Measurements from ENCODE around the gene TRPT1. TPM values are rescaled to one million over a fixed set of nuclear protein-coding genes. Genes with fewer than 3 reads are reported as not detected.
A peak's percentile ranks its signal among the peaks of the same experiment; 100 is the strongest.

TRPT1 gene
- total and polyA plus RNA-seq, 12 donors = 17.9 to 205 (median 59.6) TPM

DNA sequence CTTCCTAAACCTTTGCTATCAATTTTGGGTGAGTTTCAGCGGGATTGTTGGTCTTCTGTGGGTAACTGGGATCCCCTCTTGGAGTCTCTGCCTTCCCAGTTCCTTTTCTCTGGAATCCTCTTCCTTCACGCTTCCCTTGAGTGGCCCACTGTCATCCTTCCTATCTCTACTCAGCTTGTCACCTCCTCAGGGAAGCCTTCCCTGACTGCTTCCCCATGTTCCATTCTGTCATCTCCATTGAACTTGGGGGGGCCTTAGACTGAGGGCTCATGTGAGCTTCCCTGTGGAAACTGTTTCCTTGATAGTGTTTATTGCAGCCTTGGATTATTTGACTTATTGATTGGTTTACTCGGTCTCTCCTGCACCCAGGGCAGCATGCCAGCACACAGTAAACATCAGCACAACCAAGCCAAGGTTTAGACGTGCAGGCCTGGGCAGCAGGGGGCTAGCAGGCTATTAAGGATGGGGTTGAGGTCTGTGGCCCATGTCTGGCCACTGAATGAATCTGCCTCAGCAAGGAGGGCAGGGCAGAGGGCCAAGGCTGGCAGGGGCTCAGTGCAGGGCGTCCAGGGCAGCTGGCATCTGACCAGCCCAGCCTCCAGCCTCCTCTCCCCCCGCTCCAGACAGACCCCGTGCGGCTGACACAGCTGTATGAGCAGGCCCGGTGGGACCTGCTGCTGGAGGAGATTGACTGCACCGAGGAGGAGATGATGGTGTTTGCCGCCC, 7.2 kb downstream of the TRPT1 start:
- H3K36me3 ChIP-seq (replicated peaks in 1 of 2) = peaks cover 0 to 11% of the 10 kb centered on the region in 2 donors
- H3K27ac ChIP-seq = no peak overlapping the region
- no peak overlapping the region for H3K4me3 ChIP-seq
- 66 to 74% (median 73%) methylated on average over 4 to 11 of the region's 11 CpGs for WGBS, 4 donors
- DNase-seq = peak in 1 of 7 donors; percentile 10
- H3K27me3 ChIP-seq = no peaks in the 10 kb centered on the region
- no peaks in the 10 kb centered on the region for H3K4me1 ChIP-seq (replicated peaks in 1 of 2)
- TF ChIP-seq, protein P1, sequence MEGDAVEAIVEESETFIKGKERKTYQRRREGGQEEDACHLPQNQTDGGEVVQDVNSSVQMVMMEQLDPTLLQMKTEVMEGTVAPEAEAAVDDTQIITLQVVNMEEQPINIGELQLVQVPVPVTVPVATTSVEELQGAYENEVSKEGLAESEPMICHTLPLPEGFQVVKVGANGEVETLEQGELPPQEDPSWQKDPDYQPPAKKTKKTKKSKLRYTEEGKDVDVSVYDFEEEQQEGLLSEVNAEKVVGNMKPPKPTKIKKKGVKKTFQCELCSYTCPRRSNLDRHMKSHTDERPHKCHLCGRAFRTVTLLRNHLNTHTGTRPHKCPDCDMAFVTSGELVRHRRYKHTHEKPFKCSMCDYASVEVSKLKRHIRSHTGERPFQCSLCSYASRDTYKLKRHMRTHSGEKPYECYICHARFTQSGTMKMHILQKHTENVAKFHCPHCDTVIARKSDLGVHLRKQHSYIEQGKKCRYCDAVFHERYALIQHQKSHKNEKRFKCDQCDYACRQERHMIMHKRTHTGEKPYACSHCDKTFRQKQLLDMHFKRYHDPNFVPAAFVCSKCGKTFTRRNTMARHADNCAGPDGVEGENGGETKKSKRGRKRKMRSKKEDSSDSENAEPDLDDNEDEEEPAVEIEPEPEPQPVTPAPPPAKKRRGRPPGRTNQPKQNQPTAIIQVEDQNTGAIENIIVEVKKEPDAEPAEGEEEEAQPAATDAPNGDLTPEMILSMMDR (IDR thresholded peaks at IDR 0.05) = no peak
- TF ChIP-seq POLR2A (IDR thresholded peaks at IDR 0.05) = no peak
- no peaks in the 10 kb centered on the region for H3K9me3 ChIP-seq (replicated peaks in 1 of 3)
- intact Hi-C loops (cut with DNase I) = no loop called here

DNA sequence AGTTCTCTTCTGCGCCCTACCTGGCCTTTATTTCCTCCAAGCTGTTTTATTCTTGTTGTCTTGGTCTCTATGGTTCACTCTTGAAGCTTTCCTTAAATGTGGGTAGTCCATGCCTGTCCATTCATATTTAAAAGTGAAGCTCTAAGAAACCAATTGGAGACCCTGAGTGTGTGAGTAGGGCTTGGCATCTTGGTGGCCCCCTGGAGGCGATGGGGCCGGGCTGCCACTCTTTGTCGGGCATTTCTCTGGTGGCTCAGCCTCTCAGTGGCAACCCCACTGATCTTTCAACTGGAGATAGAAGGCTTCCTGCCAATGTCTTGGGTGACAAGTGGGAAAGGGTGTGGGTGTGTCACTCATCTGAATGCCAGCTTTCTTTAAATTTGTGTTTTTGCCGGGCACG, 9.1 kb downstream of the TRPT1 start:
- 86 to 93% (median 88%) methylated on average over 6 of the region's 6 CpGs for WGBS, 4 donors
- peaks cover 0 to 3% of the 10 kb centered on the region in 2 donors for H3K36me3 ChIP-seq (replicated peaks in 1 of 2)
- no peak for TF ChIP-seq POLR2A (IDR thresholded peaks at IDR 0.05)
- TF ChIP-seq, protein P1 (IDR thresholded peaks at IDR 0.05) = no peak

DNA sequence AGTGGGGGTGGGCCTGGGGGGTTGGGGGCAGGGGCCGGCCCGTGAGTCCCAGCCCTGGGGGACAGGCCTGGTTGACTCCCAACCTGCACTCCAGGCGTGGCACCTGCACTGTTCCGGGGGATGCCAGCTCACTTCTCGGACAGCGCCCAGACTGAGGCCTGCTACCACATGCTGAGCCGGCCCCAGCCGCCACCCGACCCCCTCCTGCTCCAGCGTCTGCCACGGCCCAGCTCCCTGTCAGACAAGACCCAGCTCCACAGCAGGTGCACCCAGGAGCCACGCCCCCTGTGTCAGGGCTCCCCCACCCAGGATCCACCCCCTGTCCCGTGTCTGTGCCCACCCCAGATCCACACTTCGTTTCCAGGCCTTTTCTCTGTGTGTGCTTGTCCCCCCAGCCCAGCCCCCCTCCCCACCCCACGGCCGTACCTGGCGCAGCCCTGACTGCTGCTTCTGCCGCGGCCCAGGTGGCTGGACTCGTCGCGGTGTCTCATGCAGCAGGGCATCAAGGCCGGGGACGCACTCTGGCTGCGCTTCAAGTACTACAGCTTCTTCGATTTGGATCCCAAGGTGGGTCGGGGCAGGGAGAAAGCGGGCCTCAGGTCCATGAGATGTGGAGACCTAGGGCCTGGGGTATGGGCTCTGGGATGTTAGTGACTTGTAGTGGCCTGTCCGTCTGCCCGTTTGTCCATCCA, 14.7 kb downstream of the TRPT1 start:
- DNase-seq = peak in 1 of 7 donors; percentile 14
- Histone ChIP-seq H3K27me3 (no peaks in the 10 kb centered on the region), H3K36me3 (replicated peaks in 1 of 2) (no peaks in the 10 kb centered on the region), H3K27ac (no peak overlapping the region), H3K9me3 (replicated peaks in 1 of 3) (no peaks in the 10 kb centered on the region), H3K4me1 (replicated peaks in 1 of 2) (peaks cover 0 to 13% of the 10 kb centered on the region in 2 donors), H3K4me3 (no peak overlapping the region)
- TF ChIP-seq, protein P1 (IDR thresholded peaks at IDR 0.05) = no peak
- TF ChIP-seq POLR2A (IDR thresholded peaks at IDR 0.05) = no peak
- intact Hi-C loops (cut with DNase I) = no loop called here
- 88 to 93% (median 89%) methylated on average over 9 to 30 of the region's 30 CpGs for whole genome bisulfite sequencing, 4 donors

More for the DNA sequence above, 9.1 kb downstream of the TRPT1 start:
- Histone ChIP-seq H3K27me3 (no peaks in the 10 kb centered on the region), H3K27ac (no peak overlapping the region), H3K4me1 (replicated peaks in 1 of 2) (no peaks in the 10 kb centered on the region), H3K9me3 (replicated peaks in 1 of 3) (no peaks in the 10 kb centered on the region), H3K4me3 (no peak overlapping the region)
- peak in 1 of 7 donors; percentile 10 for DNase-seq
- intact Hi-C loops (cut with DNase I) = no loop called here

DNA sequence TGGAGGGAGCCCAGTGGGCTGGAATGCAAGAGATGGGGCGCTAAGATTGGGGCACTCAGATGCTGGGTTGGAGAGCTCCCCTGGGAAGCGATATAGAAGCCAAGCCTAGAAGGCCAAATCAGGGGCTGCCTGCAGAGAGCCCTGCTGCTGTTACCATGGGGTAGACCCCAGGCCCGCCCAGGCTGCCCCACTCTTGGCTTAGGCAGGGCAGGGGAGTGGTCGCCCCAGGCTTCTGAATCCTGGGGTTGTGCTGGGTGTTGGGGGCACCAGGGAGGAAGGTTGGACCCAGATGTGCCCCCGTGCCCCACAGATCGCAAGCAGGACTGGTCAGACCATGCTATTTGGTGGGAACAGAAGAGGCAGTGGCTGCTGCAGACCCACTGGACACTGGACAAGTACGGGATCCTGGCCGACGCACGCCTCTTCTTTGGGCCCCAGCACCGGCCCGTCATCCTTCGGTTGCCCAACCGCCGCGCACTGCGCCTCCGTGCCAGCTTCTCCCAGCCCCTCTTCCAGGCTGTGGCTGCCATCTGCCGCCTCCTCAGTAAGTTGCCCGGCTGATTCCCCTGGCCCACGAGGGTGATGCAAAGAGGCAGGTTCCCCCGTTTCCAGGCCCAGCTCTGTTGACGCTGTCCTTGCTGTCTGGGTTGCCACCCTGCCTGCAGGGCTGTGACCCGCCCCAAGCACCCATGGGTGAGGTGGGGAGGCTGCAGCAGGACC, 15.5 kb downstream of the TRPT1 start:
- intact Hi-C loops (cut with DNase I) = no loop called here
- Histone ChIP-seq H3K4me1 (replicated peaks in 1 of 2) (peaks cover 0 to 13% of the 10 kb centered on the region in 2 donors), H3K4me3 (no peak overlapping the region), H3K36me3 (replicated peaks in 1 of 2) (no peaks in the 10 kb centered on the region), H3K27me3 (no peaks in the 10 kb centered on the region), H3K27ac (no peak overlapping the region), H3K9me3 (replicated peaks in 1 of 3) (no peaks in the 10 kb centered on the region)
- TF ChIP-seq, protein P1 (IDR thresholded peaks at IDR 0.05) = no peak
- peak in 1 of 7 donors; percentile 13 for DNase-seq
- 93 to 97% (median 96%) methylated on average over 21 to 24 of the region's 24 CpGs for WGBS, 4 donors
